ENCODE data around the gene CCDC30.

DNA sequence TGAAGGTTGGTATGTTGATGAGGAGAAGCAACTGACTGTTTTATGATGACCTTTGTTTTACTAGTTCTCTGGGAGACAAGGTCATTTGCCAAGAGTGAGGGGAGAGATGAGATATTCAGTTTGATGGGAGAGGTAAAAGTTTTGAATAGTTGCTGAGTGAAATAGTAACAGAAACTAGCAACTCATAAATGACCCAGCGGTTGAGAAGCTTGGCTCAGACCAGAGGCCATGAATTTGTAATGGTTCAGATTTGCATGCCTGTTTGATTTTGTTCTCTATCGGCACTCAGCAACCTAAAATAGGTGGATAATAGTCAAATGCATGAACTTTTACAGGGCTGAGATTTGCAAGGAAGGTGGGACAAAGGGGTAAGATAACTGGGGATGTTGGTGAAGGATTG, 6.6 kb downstream of the CCDC30 start:
- TF ChIP-seq, protein P1, sequence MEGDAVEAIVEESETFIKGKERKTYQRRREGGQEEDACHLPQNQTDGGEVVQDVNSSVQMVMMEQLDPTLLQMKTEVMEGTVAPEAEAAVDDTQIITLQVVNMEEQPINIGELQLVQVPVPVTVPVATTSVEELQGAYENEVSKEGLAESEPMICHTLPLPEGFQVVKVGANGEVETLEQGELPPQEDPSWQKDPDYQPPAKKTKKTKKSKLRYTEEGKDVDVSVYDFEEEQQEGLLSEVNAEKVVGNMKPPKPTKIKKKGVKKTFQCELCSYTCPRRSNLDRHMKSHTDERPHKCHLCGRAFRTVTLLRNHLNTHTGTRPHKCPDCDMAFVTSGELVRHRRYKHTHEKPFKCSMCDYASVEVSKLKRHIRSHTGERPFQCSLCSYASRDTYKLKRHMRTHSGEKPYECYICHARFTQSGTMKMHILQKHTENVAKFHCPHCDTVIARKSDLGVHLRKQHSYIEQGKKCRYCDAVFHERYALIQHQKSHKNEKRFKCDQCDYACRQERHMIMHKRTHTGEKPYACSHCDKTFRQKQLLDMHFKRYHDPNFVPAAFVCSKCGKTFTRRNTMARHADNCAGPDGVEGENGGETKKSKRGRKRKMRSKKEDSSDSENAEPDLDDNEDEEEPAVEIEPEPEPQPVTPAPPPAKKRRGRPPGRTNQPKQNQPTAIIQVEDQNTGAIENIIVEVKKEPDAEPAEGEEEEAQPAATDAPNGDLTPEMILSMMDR (IDR thresholded peaks at IDR 0.05) = no peak
- TF ChIP-seq POLR2A (IDR thresholded peaks at IDR 0.05) = no peak

All from thyroid gland (tissue), 4 donors.